Fibroblast of lung (primary cell): ENCODE measurements around the gene PCBP3.

Experiments
- CTCF ChIP-seq, 2 donors: IDR thresholded peaks in 1 of 2; conservative IDR thresholded peaks in 1 of 2; 1 replicate in 1 of 2; 2 replicates in 1 of 2; pipeline ENCODE4 v1.5.1; 2011 to 2012; ENCODE audit warnings: low read length in 2 of 2, control low read depth in 1 of 2, inconsistent platforms in 1 of 2, low read depth in 1 of 2, mild to moderate bottlenecking in 1 of 2
- EZH2 ChIP-seq: IDR thresholded peaks from 2 replicates; pipeline ENCODE4 v1.5.1; 2012; ENCODE audit warnings: low read length, control low read depth, mild to moderate bottlenecking; ENCODE audit errors: missing control alignments

GRCh38 chr21:45761704-45762103, 118.2 kb downstream of the PCBP3 start:
- no peak for TF ChIP-seq CTCF (conservative IDR thresholded peaks at IDR 0.05 in 1 of 2, IDR thresholded peaks at IDR 0.05 in 1 of 2; ENCODE audit: low read depth in 1 of 2, low read length in 2 of 2)
- no peak for TF ChIP-seq EZH2
